GM12891 (cell line): ENCODE results near the gene MAST2.

Experiments used
- PAX5 ChIP-seq: IDR thresholded peaks from 2 replicates; pipeline ENCODE4 v1.6.1; 2011; ENCODE audit warnings: low read length, moderate library complexity, mild to moderate bottlenecking; ENCODE audit not compliant: insufficient read depth, severe bottlenecking
- POLR2A ChIP-seq: IDR thresholded peaks from 2 replicates; pipeline ENCODE4 v1.6.1; 2011; ENCODE audit warnings: low read depth, low read length, control low read depth
- POLR2AphosphoS5 ChIP-seq: IDR thresholded peaks from 2 replicates; pipeline ENCODE4 v1.6.1; 2011; ENCODE audit warnings: low read depth, low read length, control low read depth
- POU2F2 ChIP-seq: IDR thresholded peaks from 2 replicates; pipeline ENCODE4 v1.6.1; 2011; ENCODE audit warnings: low read depth, mild to moderate bottlenecking, control low read depth, low read length, moderate library complexity
- SPI1 ChIP-seq: IDR thresholded peaks from 2 replicates; pipeline ENCODE4 v1.6.1; 2011; ENCODE audit warnings: low read depth, low read length, control low read depth
- TAF1 ChIP-seq: IDR thresholded peaks from 2 replicates; pipeline ENCODE4 v1.6.1; 2011; ENCODE audit warnings: low read depth, low read length, control low read depth

GRCh38 chr1:45969866-45970265 is 166.5 kb downstream of the MAST2 start:
- no peak for TF ChIP-seq POLR2AphosphoS5
- TF ChIP-seq PAX5, result no peak
- no peak for TF ChIP-seq POLR2A
- TF ChIP-seq TAF1, result no peak
- no peak for TF ChIP-seq SPI1
- TF ChIP-seq POU2F2, result no peak
